Left hindlimb (tissue), 1 donor: Measurements from ENCODE around the gene CDK15.

Experiments used
- DNase-seq: peaks from one replicate; pipeline ENCODE4 v3.0.0-alpha.2; 2018

CDK15 gene

GRCh38 chr2:201872591-201872990, 66.3 kb downstream of the CDK15 start:
- DNase-seq: no peak

- no peak for DNase-seq
Measured at GRCh38 chr2:201879996-201880395, 73.7 kb downstream of the CDK15 start.

GRCh38 chr2:201880579-201880978, 74.2 kb downstream of the CDK15 start:
- DNase-seq: peak; percentile 34

GRCh38 chr2:201880993-201881611, 74.8 kb downstream of the CDK15 start:
- no peak for DNase-seq

GRCh38 chr2:201881741-201882140, 75.4 kb downstream of the CDK15 start:
- no peak for DNase-seq

- peak; percentile 55 for DNase-seq
Measured at GRCh38 chr2:201882353-201883090, 76.2 kb downstream of the CDK15 start.

GRCh38 chr2:201883606-201884369, 77.5 kb downstream of the CDK15 start:
- DNase-seq: peak; percentile 86

- no peak for DNase-seq
Measured at GRCh38 chr2:201886504-201886903, 80.2 kb downstream of the CDK15 start.

- no peak for DNase-seq
Measured at GRCh38 chr2:201887773-201888425, 81.6 kb downstream of the CDK15 start.

- DNase-seq: no peak
Measured at GRCh38 chr2:201888426-201888800, 82.1 kb downstream of the CDK15 start.

- DNase-seq: no peak
Measured at GRCh38 chr2:201890453-201890852, 84.1 kb downstream of the CDK15 start.

- no peak for DNase-seq
Measured at GRCh38 chr2:201891676-201892075, 85.3 kb downstream of the CDK15 start.

GRCh38 chr2:201892516-201892915, 86.2 kb downstream of the CDK15 start:
- DNase-seq: no peak

- no peak for DNase-seq
Measured at GRCh38 chr2:201900362-201900761, 94.0 kb downstream of the CDK15 start.

- DNase-seq: no peak
Measured at GRCh38 chr2:201901786-201902185, 95.4 kb downstream of the CDK15 start.

GRCh38 chr2:201904538-201905420, 98.4 kb downstream of the CDK15 start:
- no peak for DNase-seq

GRCh38 chr2:201906777-201907562, 100.6 kb downstream of the CDK15 start:
- DNase-seq: no peak

GRCh38 chr2:201907563-201907881, 101.2 kb downstream of the CDK15 start:
- no peak for DNase-seq

GRCh38 chr2:201908901-201909300, 102.6 kb downstream of the CDK15 start:
- DNase-seq: no peak

GRCh38 chr2:201909348-201909747, 103.0 kb downstream of the CDK15 start:
- DNase-seq: no peak

GRCh38 chr2:201909961-201910361, 103.6 kb downstream of the CDK15 start:
- DNase-seq: peak; percentile 47

GRCh38 chr2:201911372-201911771, 105.0 kb downstream of the CDK15 start:
- DNase-seq: no peak
